GOT3 (cell line): ENCODE measurements around the gene TROAP.
"Not testable (repeated sequence)": the region's sequence is repeated elsewhere in the genome, so short reads cannot be mapped to it uniquely, and the experiment has no call there.

Experiments used
- DNase-seq: peaks from one replicate; lab custom pipeline; 2025; ENCODE audit warnings: mixed read lengths; lab: John Stamatoyannopoulos, UW

TROAP gene

DNA sequence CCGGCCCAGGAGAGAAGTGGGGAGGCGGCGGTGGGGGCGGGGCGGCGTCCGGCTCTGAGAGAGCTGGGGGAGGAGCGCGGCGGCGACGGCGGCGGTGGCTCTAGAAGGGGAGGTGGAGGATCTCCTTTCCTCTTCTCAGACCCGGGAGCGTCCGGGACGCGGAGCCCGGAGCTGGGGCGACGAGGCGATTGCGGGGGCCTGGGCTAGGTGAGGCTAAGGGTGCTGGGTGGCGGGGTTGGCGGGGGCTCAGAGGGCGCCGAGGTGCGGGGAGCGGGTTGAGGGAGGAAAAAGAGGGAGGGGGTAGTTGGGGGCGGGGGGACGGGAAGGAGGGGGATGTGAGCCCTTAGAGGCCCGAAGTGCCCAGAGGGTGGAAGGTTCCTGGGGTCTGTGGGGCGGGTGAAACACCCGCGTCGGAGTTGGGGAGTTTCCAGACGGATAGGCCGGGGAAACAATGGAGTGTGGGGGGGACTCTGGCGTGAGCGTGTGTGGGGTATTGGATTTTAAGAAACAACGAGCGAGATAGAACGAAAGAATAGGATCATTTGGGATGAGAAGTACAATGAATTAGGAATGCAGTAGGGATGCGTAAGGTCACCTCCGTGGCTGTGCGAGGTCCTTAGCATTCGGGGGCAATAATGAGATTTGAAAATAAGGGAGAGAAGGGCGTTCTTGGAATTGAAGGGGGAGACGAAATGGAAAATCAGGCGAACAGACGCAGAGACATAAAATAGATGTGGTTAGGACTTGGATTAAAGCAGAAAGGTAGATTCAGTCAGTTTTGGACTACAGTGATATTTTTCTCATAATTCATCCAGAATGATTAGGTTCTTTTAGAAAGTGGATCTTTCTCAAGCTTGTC is 44.6 kb downstream of the TROAP start, which contains the start of gene SPATS2:
SPATS2 (plus strand) TSS at position 82 of the 859 bp plus-strand sequence. CDS start 93,551 bp downstream, outside the sequence.
- no peak for DNase-seq

DNA sequence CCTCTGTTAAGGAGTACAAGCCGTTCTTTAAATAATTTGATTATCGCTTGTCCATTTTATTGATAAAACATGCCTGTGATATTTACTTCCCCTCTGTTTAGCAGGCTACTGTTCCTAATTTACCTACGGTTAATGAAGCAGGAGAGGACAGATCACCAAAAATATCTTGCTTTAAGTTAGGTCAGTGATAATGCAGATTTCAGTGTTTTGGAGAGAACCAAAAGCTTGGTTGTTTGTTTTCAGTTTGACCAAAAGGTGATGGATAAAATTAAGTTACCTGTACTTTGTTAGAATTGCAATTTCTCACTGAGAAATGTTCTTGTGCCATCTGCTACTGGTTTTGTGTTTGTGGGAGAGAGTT is 45.2 kb downstream of the TROAP start:
- no peak for DNase-seq

DNA sequence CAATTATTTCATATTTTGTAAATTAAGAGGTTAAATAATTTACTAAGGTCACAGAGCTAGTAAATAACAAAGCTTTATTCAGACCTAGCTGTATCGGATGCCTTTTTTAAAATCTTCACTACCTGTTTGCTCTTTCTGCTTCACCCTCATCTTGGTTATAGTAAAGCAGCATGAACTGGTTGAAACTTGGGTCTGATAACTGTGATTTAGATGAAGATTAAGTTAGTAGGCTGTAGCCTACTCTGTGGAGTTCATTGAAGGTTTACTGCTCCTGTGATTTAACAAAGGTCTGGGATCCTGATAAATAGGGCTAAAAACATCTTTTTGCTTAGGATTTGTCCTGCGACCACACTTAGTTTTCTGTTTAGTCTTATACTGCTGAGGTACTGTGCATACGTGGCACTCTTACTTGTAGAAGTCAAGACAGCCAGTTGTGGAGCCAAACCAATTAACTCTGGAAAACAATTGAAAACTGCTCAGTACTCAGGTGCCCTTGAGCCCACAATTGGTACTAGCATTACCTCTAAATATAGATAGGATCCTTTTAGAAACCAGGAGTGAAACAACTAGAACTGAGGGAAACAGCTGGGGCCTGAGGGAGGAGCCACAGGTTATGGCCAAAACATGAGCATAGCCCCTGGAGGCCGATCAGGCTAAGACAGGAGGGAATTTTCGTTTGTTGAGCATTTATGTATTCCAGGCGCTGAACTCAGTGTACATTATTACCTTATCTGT is 46.5 kb downstream of the TROAP start:
- DNase-seq, result no peak

DNA sequence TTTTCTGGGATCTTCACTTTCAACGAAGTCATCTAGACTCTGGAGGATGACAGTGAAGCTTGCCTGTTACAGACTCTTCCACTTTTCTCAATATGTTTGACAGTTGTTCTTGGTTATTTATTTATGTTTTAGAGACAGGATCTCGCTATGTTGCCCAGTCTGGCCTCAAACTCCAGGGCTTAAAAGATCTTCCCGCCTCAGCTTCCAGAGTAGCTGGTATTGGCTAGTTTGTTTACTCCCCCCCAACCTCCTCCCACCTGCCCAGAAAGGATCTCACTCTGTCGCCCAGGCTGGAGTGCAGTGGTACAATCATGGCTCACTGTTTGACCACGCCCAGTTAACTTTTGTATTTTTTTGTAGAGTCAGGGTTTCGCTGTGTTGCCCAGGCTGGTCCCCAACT is 47.5 kb downstream of the TROAP start:
- no peak for DNase-seq

- no peak for DNase-seq
Measured at GRCh38 chr12:49375406-49375805, 52.4 kb downstream of the TROAP start.

DNA sequence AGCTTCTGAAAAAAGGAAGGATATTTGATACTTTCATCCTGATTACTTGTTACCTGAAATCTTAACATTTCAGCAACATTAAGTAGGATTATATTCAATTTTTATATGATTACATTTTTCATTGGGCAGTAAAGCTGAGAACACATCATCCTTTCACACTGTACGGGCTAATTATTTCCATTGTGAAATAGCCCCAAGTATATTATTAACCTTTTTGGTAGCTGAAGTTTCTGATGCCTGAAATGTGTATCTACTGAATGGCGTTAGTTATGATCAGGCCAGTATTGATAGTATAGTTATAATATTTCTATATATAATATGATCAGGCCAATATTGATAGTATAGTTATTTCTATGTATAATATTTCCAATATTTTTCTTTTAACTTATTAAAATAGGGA is 54.3 kb downstream of the TROAP start:
- DNase-seq, result no peak

- not testable (repeated sequence) for DNase-seq
Measured at GRCh38 chr12:49380184-49380583, 57.1 kb downstream of the TROAP start.
